Mammary epithelial cell (primary cell): ENCODE results near the gene CEP85L.

Source experiments
- EZH2 ChIP-seq: IDR thresholded peaks from 2 replicates; pipeline ENCODE4 v1.6.1; 2012; ENCODE audit warnings: low read length, inconsistent platforms, borderline replicate concordance
- TF ChIP-seq, protein P1 (sequence below), 2 donors: IDR thresholded peaks in 1 of 2; conservative IDR thresholded peaks in 1 of 2; 2 replicates each; pipeline ENCODE4 v1.5.1; 2011 to 2012; ENCODE audit warnings: inconsistent platforms in 2 of 2, low read length in 2 of 2, mild to moderate bottlenecking in 2 of 2, control low read depth in 1 of 2, low read depth in 1 of 2; ENCODE audit not compliant: insufficient read depth in 1 of 2; ENCODE audit errors: extremely low read depth in 1 of 2

DNA sequence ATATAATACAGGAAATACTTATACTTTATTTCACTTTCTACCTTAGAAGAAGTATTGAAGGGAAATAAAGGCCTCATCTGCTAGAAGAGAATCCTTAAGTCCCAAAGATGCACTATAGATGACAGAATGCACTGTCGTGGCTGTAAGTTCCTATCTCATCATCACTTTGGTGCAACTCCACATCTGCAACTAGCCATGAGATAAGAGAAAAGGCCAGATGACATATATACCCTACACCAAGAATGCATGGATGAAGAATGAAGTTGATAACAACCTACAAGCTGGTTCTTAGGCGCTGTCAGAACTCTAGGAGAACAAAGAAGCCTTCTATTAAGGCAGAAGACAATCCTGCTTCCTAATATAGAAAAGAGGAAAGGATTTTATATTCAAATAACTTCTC, 114.9 kb downstream of the CEP85L start:
- TF ChIP-seq, protein P1, sequence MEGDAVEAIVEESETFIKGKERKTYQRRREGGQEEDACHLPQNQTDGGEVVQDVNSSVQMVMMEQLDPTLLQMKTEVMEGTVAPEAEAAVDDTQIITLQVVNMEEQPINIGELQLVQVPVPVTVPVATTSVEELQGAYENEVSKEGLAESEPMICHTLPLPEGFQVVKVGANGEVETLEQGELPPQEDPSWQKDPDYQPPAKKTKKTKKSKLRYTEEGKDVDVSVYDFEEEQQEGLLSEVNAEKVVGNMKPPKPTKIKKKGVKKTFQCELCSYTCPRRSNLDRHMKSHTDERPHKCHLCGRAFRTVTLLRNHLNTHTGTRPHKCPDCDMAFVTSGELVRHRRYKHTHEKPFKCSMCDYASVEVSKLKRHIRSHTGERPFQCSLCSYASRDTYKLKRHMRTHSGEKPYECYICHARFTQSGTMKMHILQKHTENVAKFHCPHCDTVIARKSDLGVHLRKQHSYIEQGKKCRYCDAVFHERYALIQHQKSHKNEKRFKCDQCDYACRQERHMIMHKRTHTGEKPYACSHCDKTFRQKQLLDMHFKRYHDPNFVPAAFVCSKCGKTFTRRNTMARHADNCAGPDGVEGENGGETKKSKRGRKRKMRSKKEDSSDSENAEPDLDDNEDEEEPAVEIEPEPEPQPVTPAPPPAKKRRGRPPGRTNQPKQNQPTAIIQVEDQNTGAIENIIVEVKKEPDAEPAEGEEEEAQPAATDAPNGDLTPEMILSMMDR (conservative IDR thresholded peaks at IDR 0.05 in 1 of 2, IDR thresholded peaks at IDR 0.05 in 1 of 2; ENCODE audit: extremely low read depth in 1 of 2, insufficient read depth in 1 of 2, low read depth in 1 of 2, low read length in 2 of 2), result no peak
- no peak for TF ChIP-seq EZH2
